OCI-LY3 (cell line): Measurements from ENCODE around the gene SRR.

Experiments
- H2AFZ ChIP-seq: fragments of 200-600, 300-600 bp; shearing (Covaris generic); 2 replicates; pipeline ENCODE4 v1.6.0; 2014; ENCODE audit warnings: antibody characterized with exemption, low read depth, low read length
- H3K27ac ChIP-seq: fragments of 200-600, 300-600 bp; sonication (generic); 2 replicates; pipeline ENCODE4 v1.5.1; 2014; ENCODE audit warnings: mild to moderate bottlenecking, low read length, moderate library complexity, mixed read lengths
- H3K27me3 ChIP-seq: fragments of 200-600, 300-600 bp; sonication (generic); 2 replicates; pipeline ENCODE4 v1.6.1; 2014; ENCODE audit warnings: low read depth, low read length, mixed read lengths
- H3K36me3 ChIP-seq: fragments of 200-600, 300-600 bp; sonication (generic); replicated peaks from 2 replicates; pipeline ENCODE3; 2014; ENCODE audit warnings: low read depth, low read length, mixed read lengths
- H3K4me1 ChIP-seq: fragments of 300-600, 200-600 bp; sonication (generic); 2 replicates; pipeline ENCODE4 v1.6.1; 2014; ENCODE audit warnings: low read length, mixed read lengths
- H3K4me2 ChIP-seq: fragments of 200-600, 300-600 bp; sonication (generic); 2 replicates; pipeline ENCODE4 v1.6.1; 2014; ENCODE audit warnings: low read length, mixed read lengths
- H3K4me3 ChIP-seq: fragments of 300-600, 200-600 bp; sonication (generic); 2 replicates; pipeline ENCODE4 v1.5.1; 2014; ENCODE audit warnings: antibody characterized with exemption, mild to moderate bottlenecking, low read length, moderate library complexity
- H3K79me2 ChIP-seq: fragments of 300-600, 200-600 bp; shearing (Covaris generic); 2 replicates; pipeline ENCODE4 v1.6.1; 2014; ENCODE audit warnings: mild to moderate bottlenecking, low read length, mixed read lengths
- H3K9ac ChIP-seq: fragments of 300-600, 200-600 bp; shearing (Covaris generic); 2 replicates; pipeline ENCODE4 v1.6.0; 2014; ENCODE audit warnings: mild to moderate bottlenecking, low read length, moderate library complexity
- H3K9me3 ChIP-seq: fragments of 200-600, 300-600 bp; shearing (Covaris generic); 2 replicates; pipeline ENCODE4 v1.6.1; 2014; ENCODE audit warnings: low read length, mixed read lengths; ENCODE audit not compliant: insufficient read depth
- H4K20me1 ChIP-seq: fragments of 200-600, 300-600 bp; sonication (generic); 2 replicates; pipeline ENCODE4 v1.6.1; 2016; ENCODE audit warnings: low read length, mixed read lengths; ENCODE audit not compliant: insufficient read depth
- CTCF ChIP-seq: fragments of 200-600, 300-600 bp; sonication (generic); IDR thresholded peaks from 2 replicates; pipeline ENCODE4 v1.5.1; 2014; ENCODE audit warnings: antibody characterized with exemption, low read length, low read depth
- EZH2phosphoT487 ChIP-seq: fragments of 200-600 bp; shearing (Covaris generic); IDR thresholded peaks from 2 replicates; pipeline ENCODE4 v1.6.1; 2018; ENCODE audit warnings: antibody characterized with exemption, mixed run types, low read depth

Gene SRR

GRCh38 chr17:2283302-2283701 is 20.4 kb upstream of the SRR start:
- Histone ChIP-seq H3K4me3 (no peak overlapping the region), H3K36me3 (peaks cover 2% of the 10 kb centered on the region), H3K9ac (no peak overlapping the region), H3K4me2 (no peak overlapping the region), H3K4me1 (no peaks in the 10 kb centered on the region), H3K27ac (no peak overlapping the region), H3K79me2 (no peaks in the 10 kb centered on the region), H2AFZ (no peak overlapping the region), H4K20me1 (no peaks in the 10 kb centered on the region), H3K27me3 (no peaks in the 10 kb centered on the region), H3K9me3 (no peaks in the 10 kb centered on the region)
- no peak for TF ChIP-seq EZH2phosphoT487
- TF ChIP-seq CTCF = no peak

GRCh38 chr17:2289878-2290478 is 13.8 kb upstream of the SRR start:
- Histone ChIP-seq H3K4me3 (no peak overlapping the region), H3K9ac (no peak overlapping the region), H3K27me3 (no peaks in the 10 kb centered on the region), H3K4me1 (no peaks in the 10 kb centered on the region), H3K9me3 (no peaks in the 10 kb centered on the region), H2AFZ (no peak overlapping the region), H3K27ac (no peak overlapping the region), H3K36me3 (no peaks in the 10 kb centered on the region), H3K4me2 (no peak overlapping the region), H3K79me2 (no peaks in the 10 kb centered on the region), H4K20me1 (no peaks in the 10 kb centered on the region)
- TF ChIP-seq CTCF (no peak), EZH2phosphoT487 (no peak)

GRCh38 chr17:2292100-2292499 is 11.7 kb upstream of the SRR start:
- Histone ChIP-seq H3K79me2 (no peaks in the 10 kb centered on the region), H3K27ac (no peak overlapping the region), H4K20me1 (no peaks in the 10 kb centered on the region), H3K4me1 (no peaks in the 10 kb centered on the region), H3K9ac (no peak overlapping the region), H3K4me3 (no peak overlapping the region), H3K36me3 (no peaks in the 10 kb centered on the region), H3K27me3 (no peaks in the 10 kb centered on the region), H2AFZ (no peak overlapping the region), H3K4me2 (no peak overlapping the region), H3K9me3 (no peaks in the 10 kb centered on the region)
- TF ChIP-seq CTCF = no peak
- no peak for TF ChIP-seq EZH2phosphoT487

- Histone ChIP-seq H3K79me2 (no peaks in the 10 kb centered on the region), H3K36me3 (no peaks in the 10 kb centered on the region), H3K4me1 (no peaks in the 10 kb centered on the region), H3K27me3 (no peaks in the 10 kb centered on the region), H3K9ac (no peak overlapping the region), H3K27ac (no peak overlapping the region), H3K4me2 (no peak overlapping the region), H4K20me1 (no peaks in the 10 kb centered on the region), H3K9me3 (no peaks in the 10 kb centered on the region), H2AFZ (no peak overlapping the region), H3K4me3 (no peak overlapping the region)
- TF ChIP-seq EZH2phosphoT487 (no peak), CTCF (no peak)
These were observed 8.2 kb upstream of the SRR start for GRCh38 chr17:2295575-2295974.
